Stimulated activated CD8-positive, alpha-beta memory T cell treated with anti-CD3 and anti-CD28 coated beads, Interleukin-12 subunit alpha, Interleukin-12 subunit beta, amount 100 ng/mL, for 24 hours (primary cell): Measurements from ENCODE around the gene ADGRV1.
"Not testable (repeated sequence)": the region's sequence is repeated elsewhere in the genome, so short reads cannot be mapped to it uniquely, and the experiment has no call there.

Source experiments
- DNase-seq: peaks from one replicate; pipeline ENCODE4 v3.0.0-alpha.2; 2020; ENCODE audit errors: extremely low read depth

The ADGRV1 gene

DNA sequence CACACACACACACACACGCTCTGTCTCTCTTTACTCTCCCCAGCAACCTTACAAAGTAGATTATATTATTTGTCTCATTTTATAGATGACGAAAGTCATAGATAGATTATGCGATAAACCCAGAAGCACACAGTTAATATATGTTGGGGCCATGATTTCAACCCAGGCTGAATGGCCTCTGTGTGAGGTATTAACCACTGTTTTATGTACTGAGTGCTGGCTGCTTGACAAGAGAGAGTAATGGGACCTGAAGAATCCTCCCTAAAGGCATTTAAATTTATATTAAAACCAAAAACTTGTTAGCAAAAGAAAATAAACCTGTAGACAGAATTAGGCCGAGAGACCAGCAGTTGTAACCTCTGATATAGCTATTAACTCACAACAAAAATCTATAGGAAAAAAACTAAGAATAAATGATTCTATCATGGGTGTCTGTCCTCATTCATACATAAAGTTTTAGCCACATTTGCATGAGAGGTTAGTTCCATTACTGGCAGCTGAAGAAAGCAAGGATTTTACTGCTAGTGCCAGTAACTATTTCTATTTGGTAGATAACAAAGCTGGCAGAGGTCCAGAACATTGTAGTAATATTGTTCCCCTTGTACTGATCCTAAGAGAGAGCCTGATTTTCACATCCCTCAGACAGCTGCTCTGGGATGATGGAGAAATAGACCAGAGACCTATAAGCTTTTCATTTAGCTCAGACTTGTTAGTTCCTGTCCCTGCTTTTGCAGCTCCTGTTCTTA, 250.9 kb downstream of the ADGRV1 start:
- no peak for DNase-seq

DNA sequence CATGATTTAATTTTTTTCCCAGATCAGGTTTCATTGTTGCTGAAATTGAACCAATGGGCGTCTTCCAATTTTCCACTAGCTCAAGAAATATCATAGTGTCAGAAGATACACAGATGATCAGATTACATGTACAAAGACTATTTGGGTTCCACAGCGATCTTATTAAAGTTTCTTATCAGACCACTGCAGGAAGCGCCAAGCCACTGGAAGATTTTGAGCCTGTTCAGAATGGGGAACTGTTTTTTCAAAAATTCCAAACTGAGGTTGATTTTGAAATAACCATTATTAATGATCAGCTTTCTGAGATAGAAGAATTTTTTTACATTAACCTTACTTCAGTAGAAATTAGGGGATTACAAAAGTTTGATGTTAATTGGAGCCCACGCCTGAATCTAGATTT, 251.6 kb downstream of the ADGRV1 start:
- DNase-seq = no peak

DNA sequence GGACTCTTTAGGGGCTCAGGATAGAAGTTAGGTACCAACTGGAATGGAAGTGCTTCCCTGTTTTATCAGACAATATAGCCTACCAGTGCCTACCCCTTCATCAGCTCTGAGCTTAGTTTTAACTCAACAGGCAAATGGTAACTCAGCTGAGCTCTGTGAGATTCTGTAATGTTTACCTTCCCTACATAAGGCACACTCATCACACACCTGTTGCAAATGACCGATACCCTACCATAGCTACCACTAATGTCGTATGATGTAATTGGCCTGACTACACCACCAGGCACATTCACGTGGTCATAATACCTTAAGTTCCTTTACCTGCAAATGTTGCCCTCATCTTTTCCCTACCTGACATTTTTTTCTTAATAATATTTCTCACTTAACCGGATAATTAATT, 254.8 kb downstream of the ADGRV1 start:
- no peak for DNase-seq

DNA sequence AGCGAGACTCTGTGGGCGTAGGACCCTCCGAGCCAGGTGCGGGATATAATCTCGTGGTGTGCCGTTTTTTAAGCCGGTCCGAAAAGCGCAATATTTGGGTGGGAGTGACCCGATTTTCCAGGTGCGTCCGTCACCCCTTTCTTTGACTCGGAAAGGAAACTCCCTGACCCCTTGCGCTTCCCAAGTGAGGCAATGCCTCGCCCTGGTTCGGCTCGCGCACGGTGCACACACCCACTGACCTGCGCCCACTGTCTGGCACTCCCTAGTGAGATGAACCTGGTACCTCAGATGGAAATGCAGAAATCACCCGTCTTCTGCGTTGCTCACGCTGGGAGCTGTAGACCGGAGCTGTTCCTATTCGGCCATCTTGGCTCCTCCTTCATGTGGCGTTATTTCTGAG, 263.5 kb downstream of the ADGRV1 start:
- DNase-seq = not testable (repeated sequence)

DNA sequence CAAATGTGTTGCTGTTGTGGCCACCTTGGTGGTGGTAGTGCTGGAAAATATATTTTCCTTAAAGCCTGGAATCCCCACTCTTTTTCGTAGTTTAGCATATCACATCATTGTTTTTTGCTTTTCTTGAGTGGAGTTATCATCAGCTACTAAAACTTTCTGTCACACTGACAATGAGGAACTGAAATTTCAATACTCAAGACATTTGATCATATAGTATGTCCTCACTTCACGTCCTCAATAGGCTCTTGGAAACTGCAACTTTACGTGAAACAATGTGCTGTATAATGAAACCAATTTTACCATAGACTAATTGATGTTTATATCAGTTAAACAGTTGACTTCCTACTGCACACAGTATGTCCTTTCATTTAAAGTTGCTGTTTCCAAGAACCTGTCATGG, 265.8 kb downstream of the ADGRV1 start:
- no peak for DNase-seq

DNA sequence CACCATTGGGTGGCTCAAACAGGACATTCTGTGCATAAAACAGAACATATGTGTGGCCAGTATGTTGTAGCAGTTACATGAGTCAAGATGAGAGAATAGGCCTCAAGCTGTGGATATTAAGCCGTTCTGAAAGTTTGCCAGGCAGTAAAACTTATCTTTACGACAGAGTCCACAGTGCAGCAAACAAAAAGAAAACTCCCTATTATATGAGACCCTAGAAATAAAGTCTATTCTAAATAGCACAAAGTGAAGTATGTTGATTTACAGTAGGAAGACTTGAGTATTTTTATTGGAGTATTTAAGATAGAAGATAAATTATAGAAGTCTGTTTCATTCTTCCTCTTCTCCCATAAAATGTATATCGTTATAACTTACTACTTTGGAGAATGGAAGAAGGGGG, 271.5 kb downstream of the ADGRV1 start:
- no peak for DNase-seq

DNA sequence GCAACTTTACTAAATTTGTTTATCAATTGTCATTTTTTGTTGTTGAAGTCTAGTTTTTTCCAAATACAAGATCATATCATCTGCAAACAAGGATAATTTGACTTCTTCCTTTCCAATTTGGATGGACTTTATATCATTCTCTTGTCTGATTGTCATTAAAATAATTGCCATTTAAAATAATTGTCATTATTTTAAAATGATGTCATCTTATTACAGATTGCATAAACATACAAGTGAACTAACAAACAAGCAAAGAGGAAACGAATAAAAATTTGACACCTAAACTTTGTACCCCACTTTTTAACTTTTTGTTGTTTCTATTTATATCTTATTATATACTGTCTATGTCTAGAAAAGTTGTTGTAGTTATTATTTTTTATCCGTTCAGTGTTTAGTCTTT, 275.2 kb downstream of the ADGRV1 start:
- DNase-seq = no peak

DNA sequence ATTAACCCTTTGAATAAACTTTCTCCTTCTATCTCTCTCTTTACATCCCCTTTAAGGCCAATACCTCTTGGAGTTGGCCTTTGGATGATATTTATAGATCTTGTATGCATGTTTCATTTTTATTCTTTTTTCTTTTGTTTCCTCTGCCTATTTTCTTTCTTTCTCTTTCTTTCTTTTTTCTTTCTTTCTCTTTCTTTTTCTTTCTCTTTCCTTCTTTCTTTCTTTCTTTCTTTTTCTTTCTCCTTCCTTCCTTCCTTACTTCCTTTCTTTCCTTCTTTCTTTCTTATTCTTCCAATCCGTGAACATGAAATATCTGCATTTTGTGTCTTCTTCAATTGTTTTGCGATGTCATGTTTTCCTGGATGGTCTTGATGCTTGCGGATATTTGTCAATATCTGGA, 276.1 kb downstream of the ADGRV1 start:
- no peak for DNase-seq

DNA sequence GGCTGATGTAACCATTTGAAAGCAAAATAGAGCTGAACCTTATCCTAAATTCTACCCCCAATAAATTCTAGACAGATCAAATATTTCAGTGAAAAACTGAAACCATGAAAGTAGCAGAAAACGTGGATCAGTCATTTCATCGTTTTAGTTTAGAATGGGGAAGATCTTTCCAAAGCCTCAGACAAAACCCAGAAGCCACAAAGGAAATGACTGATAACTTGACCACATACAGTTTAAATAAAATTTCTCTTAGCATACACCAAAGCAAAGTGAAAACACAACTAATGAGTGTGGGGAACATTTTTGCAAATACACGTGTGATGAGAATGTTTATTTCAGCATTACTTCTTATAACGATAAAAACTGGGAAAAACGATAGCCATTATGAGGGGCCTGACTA, 284.8 kb downstream of the ADGRV1 start:
- DNase-seq = no peak

DNA sequence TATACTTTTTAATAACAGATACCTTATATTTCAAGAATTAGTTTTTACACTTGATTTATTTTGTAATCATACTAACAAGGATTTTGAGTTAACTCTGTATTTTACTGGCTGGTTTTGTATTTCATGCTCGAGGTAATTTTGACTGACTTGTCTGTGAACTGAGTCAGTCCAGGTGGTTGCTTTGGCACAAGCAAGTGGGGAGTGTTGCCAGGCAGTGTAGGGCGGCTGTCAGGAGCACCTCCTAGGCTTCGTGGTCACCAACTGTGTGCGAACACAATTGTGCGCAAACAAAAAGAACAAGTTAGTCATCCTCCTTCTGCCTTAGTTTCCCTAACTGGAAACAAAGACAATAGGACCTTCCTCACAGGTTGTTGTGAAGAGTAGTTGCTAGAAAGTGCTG, 286.3 kb downstream of the ADGRV1 start:
- DNase-seq = no peak

DNA sequence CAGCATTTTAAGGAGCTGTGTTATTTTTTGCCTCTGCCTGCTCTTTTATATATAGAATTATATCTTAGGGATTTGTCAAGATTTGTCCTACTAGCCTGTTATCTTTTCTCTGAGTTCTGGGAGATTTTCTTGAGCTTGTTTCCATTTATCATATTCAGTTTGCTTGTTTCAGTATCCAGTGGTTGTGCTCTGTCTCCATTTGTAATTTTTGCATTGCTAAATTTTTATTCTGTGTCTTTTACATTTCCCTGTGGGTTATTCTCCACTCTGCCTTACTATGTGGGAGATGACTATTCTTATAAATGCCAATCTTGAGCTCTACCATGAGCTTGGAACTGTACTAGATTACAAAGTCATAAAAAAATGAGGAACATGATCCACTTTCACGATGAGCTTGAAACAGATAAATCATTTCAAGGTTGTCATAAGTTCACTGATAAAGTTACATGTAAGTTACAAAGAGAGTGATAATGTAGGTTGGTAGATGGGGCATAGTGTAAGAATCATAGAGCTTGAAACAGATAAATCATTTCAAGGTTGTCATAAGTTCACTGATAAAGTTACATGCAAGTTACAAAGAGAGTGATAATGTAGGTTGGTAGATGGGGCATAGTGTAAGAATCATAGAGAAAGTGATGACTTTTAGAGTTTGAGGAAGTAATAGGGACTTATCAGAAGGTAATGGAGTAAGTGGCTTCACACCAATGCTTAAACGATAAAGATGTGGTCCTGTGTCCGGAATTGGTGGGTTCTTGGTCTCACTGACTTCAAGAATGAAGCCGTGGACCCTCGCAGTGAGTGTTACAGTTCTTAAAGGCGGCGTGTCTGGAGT, 287.3 kb downstream of the ADGRV1 start:
- no peak for DNase-seq

DNA sequence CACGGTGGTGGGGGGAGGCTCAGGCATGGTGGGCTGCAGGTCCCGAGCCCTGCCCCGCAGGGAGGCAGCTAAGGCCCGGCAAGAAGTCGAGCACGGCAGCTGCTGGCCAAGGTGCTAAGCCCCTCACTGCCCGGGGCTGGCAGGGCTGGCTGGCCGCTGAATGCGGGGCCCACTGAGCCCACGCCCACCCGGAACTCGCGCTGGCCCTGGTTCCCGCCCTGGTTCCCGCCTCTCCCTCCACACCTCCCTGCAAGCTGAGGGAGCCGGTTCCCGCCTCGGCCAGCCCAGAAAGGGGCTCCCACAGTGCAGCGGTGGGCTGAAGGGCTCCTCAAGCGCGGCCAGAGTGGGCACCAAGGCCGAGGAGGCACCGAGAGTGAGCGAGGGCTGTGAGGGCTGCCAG, 289.0 kb downstream of the ADGRV1 start:
- not testable (repeated sequence) for DNase-seq

DNA sequence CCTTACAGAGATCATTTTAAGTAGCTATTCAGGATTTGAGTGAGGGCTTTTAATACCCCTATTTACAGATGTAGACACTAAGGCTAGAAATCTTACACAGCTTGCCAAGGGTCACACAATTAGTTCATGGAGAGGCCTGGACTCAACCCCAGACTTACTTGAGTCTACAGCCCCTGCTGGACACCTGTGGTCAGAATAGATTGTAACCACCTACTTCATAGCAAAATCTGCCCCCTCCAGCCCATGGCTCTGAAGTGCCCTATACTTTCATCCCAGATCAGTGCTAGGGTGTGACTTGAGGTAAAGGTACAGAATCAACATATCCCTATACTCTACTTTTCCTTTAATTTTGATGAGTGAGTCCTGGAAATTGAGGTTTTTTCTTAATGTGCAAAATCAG, 291.3 kb downstream of the ADGRV1 start:
- DNase-seq = no peak

DNA sequence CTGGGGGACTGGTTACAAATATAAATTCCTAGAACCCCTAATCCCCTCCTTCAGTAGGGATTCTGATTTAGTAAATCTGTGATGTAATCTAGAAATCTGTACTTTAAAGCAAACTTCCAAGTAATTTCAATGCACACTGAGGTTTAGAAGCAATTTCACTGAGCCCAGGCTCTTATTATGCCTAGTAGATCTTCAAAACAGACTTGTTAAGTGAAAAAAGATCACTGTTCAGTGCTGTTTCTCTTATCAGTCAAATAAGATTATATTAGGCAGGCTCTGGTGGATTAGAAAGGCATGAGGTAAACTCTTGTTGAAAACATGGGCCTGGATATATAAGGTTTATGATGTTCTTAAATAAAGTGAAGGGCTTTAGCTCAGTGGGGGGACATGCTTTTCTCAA, 293.9 kb downstream of the ADGRV1 start:
- no peak for DNase-seq

DNA sequence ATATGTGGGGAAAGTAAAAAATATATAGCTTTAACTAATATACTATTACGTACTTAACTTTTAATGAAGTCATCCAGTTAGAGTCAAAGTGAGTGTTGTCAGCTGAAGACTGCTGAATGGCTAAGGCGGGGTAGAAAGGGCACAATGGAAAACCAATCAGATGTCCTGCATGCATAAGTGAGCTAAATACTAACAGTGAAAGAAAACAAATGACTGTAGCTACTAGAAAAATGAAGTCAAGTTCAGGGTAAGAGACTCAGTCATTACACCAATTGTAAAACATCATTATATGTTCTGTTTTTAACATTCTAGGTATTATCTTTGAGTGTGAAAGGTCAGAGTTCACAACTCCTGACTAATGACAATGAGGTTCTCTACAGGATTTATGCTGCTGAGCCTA, 295.2 kb downstream of the ADGRV1 start:
- DNase-seq = no peak

DNA sequence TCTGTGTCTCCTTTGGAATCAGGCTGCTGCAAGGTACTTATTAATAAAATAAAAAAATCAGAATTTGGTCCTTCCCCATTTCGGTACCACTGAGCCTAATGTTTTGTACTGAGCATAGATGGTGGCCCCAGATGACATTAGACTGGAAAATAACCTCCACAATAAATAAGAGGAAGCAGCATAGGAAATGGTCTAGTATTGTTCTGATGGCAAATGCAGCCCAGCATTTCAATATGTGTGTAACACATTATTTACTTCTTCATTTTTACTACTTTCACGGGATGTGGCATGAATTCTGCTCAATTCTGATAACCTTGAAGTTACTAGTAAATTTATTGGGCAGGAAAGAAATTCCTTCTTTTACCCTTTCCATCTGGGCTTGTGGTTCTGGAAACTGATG, 295.6 kb downstream of the ADGRV1 start:
- no peak for DNase-seq

DNA sequence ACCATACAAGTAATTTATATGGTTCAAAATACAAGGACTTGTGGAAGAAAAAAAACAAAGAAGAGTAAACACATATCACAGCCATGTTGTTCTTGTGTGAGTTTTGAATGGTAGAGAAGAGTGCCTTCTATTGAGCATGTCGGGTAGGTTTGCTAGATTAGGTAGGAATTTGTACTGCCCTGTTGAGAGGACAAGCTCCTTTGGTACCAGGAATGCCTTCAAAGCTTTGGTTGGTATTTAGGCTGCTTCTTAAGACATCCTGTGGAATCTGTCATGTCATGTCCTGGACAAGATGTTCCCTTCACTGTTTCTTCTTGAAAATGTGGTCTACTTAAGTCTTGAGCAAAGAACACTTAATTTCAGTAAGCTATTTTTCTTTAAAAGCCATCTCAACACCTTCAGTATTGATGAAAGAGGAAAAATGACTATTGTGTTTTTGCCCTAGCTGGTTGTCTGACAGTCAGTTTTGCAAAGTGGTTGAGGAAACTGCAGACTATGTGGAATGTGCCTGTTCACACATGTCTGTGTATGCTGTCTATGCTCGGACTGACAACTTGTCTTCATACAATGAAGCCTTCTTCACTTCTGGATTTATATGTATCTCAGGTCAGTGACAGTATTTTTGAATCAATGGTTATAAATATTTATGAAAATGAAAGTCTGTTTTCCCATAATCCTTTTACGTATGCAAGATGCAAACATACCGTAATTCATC, 296.9 kb downstream of the ADGRV1 start:
- no peak for DNase-seq

DNA sequence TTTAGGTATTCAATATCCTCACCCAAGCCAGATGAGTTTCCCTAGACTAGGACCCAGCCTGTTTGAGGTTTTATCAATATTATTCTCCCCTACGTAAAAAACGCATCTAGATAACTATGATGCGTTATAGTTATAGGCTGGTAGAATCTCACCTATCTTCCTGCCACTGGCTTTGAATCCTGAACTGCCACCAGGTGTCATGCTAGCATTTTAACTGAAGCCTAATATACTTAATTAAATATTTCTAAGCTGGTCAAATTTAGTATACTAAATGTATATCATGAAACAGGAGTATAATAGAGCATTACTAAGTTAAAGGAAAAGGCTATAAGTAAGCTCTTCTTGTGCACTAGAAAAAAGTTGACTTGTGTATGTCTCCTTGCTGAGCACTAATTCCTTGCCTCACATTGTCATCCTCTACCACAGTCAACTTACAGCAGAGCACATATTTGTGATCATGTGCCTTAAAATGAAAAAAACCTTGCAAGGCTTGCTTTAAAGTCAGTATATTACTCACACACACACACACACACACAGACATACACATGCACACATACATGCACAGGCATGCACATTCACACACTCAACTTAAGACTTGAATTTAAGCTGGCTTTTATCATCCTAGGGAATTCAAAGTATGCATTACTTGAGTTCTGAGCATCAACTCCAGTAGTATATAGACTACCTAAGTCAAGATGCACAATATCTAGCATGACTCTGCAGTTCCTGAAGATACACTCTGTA, 303.4 kb downstream of the ADGRV1 start:
- no peak for DNase-seq

DNA sequence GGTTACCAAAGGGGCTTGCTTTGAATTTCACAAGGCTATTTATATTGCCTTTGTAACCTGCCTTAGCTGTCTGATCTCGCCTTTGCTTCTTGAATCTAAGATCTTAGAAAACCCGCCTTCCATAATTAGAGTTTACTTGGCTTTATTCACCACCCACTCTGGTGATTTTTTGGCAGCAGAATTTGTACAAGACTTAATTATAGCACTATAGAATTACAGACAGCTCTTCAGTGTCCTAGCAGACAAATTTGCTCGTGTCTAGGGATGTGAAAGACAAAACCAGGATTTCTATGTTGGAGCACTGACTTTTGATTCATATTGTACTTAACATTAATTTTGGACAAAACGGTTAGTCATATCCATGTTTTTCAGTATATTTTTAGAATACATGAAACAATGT, 306.6 kb downstream of the ADGRV1 start:
- DNase-seq = no peak

DNA sequence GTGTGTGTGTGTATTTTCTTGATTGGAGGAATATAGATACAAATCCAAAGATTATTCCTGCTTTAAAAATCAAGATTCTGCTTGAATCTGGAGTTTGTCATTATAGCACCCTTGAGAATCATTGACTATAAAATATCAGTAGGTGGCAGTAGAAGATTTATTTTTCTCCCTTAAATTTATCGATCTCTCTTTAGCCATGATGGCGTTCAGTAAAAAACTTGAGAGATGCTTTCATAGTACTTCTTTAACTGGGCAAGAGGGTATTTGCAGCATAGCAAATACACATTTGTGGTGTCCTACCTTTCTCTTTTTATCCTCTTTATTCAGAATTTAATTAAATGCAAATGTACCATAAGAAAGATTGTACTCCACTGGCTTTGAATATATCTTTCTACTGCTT, 307.7 kb downstream of the ADGRV1 start:
- no peak for DNase-seq

DNA sequence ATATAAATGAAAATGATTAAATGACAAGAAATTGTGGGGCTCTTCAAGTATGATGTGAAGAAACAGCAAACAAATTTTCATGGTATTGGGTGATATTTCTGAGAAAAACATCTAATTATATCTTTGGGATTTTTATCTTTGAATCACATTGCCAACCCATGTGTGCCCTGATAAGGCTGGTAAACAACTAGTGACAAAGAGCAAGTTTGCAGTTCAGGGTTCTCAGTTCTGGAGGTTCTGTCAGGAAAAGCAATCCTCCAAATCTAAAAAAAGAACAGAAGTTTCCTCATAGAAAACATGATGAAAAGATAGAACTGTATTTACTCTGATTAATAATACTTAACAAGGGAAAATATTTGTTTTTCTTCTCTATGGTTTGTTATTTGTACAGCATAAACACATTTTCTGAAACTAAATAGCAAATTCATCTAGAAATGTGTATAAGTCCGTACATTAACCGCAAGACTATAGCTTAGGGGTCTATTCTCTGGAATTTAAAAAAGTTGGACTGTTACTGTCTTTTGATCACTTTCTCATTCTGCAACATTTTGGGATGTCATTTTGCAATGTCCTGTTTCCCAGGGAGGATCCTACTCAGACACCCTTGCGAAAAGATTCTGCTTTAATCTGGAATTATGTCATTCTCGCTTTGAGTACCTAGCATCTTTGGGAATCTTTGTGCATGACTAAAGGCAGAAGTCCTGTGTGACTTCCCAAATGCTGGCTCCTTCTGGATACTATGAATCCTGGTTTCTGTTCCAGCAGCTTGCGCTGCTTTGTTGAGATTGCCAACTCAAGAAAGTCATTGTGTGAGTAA, 308.5 kb downstream of the ADGRV1 start:
- no peak for DNase-seq
